Left renal pelvis (tissue), 4 donors: ENCODE measurements around the gene AKR1B15. TPM values are rescaled to one million over a fixed set of nuclear protein-coding genes. Genes with fewer than 3 reads are reported as not detected.

Source experiments
- DNase-seq, 4 donors: peaks; one replicate each; pipeline ENCODE4 v3.0.0-alpha.2; 2013; ENCODE audit warnings: low read depth in 4 of 4, low spot score in 3 of 4
- polyA plus RNA-seq, 4 donors: library from polyadenylated mRNA; unstranded; fragments of 120-200 nt; gene quantifications; one replicate each; pipeline ENCODE4 v1.2.1, GENCODE V29; 2013; ENCODE audit not compliant: insufficient read length in 4 of 4

Gene AKR1B15
- polyA plus RNA-seq, 4 donors, result 0.12 TPM; not detected in 3

GRCh38 chr7:134611611-134612151, 62.8 kb downstream of the AKR1B15 start:
- DNase-seq, result no peak

- no peak for DNase-seq
These were observed 63.3 kb downstream of the AKR1B15 start for GRCh38 chr7:134612197-134612596.

GRCh38 chr7:134613623-134614347, 64.9 kb downstream of the AKR1B15 start:
- no peak for DNase-seq

- no peak for DNase-seq
These were observed 67.7 kb downstream of the AKR1B15 start for GRCh38 chr7:134616611-134617010.

- no peak for DNase-seq
These were observed 70.0 kb downstream of the AKR1B15 start for GRCh38 chr7:134618756-134619530.

GRCh38 chr7:134619627-134620331, 70.9 kb downstream of the AKR1B15 start:
- DNase-seq, result no peak

- DNase-seq, result no peak
These were observed 73.5 kb downstream of the AKR1B15 start for GRCh38 chr7:134622303-134622995.

GRCh38 chr7:134623193-134623592, 74.3 kb downstream of the AKR1B15 start:
- no peak for DNase-seq

- DNase-seq, result no peak
These were observed 76.6 kb downstream of the AKR1B15 start for GRCh38 chr7:134625550-134625949.

GRCh38 chr7:134627109-134627774, 78.3 kb downstream of the AKR1B15 start:
- no peak for DNase-seq

- no peak for DNase-seq
These were observed 78.9 kb downstream of the AKR1B15 start for GRCh38 chr7:134627775-134628153.

- no peak for DNase-seq
These were observed 80.5 kb downstream of the AKR1B15 start for GRCh38 chr7:134629445-134629844.

Other genes with a start within 250 kb of the AKR1B15 start
- 10 to 100 TPM; 23.0 to 28.9 (median 24.6) TPM for gene SLC35B4, start 232.2 kb upstream of the AKR1B15 start, polyA plus RNA-seq
- gene AKR1B1, start 90.0 kb upstream of the AKR1B15 start, polyA plus RNA-seq, result 100 to 1,000 TPM in 1 of 4 donors, 10 to 100 TPM in 3; 67.7 to 111 (median 97.8) TPM
- under 1 TPM in 1 of 4 donors, not detected in 3; 0.22 TPM for gene AKR1B10, start 21.5 kb upstream of the AKR1B15 start, polyA plus RNA-seq
- gene BPGM, start 97.7 kb downstream of the AKR1B15 start, polyA plus RNA-seq, result 10 to 100 TPM; 40.2 to 72.0 (median 46.2) TPM
- 100 to 1,000 TPM; 201 to 501 (median 268) TPM for gene CALD1, start 230.5 kb downstream of the AKR1B15 start, polyA plus RNA-seq